Liver (tissue), 3 donors: Measurements from ENCODE around the gene NLGN1.

Source experiments
- ATF3 ChIP-seq: IDR thresholded peaks from 2 replicates; pipeline ENCODE4 v1.6.1; 2016; ENCODE audit warnings: antibody characterized with exemption
- CTCF ChIP-seq: fragments of 150-350 bp; IDR thresholded peaks from 2 replicates; pipeline ENCODE4 v1.5.1; 2017; ENCODE audit warnings: improper control_type of control experiment, low read depth, low read length; ENCODE audit not compliant: missing input control
- GABPA ChIP-seq, 2 donors: IDR thresholded peaks in 1 of 2; conservative IDR thresholded peaks in 1 of 2; 2 replicates each; pipeline ENCODE4 v1.6.1; 2016; ENCODE audit warnings: antibody characterized with exemption in 2 of 2, mild to moderate bottlenecking in 1 of 2, moderate library complexity in 1 of 2
- REST ChIP-seq: IDR thresholded peaks from 2 replicates; pipeline ENCODE4 v1.6.1; 2016; ENCODE audit warnings: antibody characterized with exemption, mild to moderate bottlenecking
- RXRA ChIP-seq, 2 donors: IDR thresholded peaks; 2 replicates each; pipeline ENCODE4 v1.6.1; 2017 to 2018; ENCODE audit warnings: antibody characterized with exemption in 2 of 2, mild to moderate bottlenecking in 1 of 2
- TAF1 ChIP-seq: conservative IDR thresholded peaks from 2 replicates; pipeline ENCODE4 v1.6.1; 2016; ENCODE audit warnings: antibody characterized with exemption, mild to moderate bottlenecking
- donor health status: healthy.
- donor health status: healthy.

GRCh38 chr3:174242311-174243041 lies 844.9 kb downstream of the NLGN1 start:
- TF ChIP-seq GABPA (IDR thresholded peaks at IDR 0.05 in 1 of 2, conservative IDR thresholded peaks at IDR 0.05 in 1 of 2): no peak
- no peak for TF ChIP-seq CTCF
- TF ChIP-seq ATF3: no peak
- TF ChIP-seq REST: no peak
- no peak for TF ChIP-seq TAF1
- TF ChIP-seq RXRA (IDR thresholded peaks at IDR 0.05): no peak
